CD4-positive, alpha-beta T cell treated with Interleukin-17A for 1 hour (primary cell): ENCODE results near the gene CHD9.
A peak's percentile ranks its signal among the peaks of the same experiment; 100 is the strongest.
"Not testable (repeated sequence)": the region's sequence is repeated elsewhere in the genome, so short reads cannot be mapped to it uniquely, and the experiment has no call there.

Source experiments
- DNase-seq: peaks from one replicate; pipeline ENCODE4 v3.0.0-alpha.2; 2020

The CHD9 gene

GRCh38 chr16:53290520-53290919, 235.7 kb downstream of the CHD9 start:
- DNase-seq, result no peak

DNA sequence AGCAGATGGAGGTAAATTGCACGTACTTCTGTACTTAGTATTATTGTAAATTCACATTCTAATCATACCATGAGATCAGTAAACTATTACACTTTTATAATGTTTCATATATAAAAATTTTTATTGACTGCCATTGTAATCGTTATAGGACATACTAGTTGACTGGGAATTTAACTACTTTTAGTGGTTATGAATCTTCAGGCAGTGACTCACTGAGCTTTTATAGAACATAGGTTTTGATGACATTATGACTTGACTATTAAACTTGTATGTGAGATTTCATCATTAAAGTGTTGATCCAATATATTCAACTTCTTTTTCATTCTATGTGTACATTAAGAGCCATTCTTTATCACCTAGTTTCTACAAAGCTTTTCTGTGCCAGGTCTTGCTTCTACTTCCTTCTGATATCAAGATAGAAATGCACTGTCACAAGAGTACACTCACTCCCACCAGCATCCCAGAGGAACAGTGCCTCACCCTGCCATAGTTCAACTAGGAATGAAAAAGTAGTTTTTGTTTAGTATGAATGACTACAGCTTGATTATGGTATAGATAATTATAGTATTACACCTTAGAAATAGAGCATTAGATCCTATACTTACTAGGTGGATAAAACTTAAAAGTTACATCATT, 237.1 kb downstream of the CHD9 start:
- DNase-seq, result no peak

DNA sequence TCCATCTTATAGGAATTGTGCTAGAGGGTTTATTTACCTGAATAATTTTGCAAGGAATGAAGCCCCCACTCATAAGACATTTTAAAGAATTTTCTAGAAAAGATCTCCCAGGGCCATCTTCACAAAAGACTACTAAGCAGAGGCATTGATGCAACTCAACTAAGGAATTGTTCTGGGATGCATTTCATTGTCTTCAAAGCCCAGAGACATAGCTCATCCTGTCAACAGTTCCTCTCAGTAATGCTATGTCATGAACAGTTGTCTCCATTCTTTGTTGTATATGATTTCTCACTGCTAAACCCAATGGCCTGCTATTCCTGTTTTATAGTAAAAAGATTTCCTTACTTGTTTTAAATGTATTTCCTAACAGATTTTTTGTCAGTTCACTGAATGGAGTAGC, 242.7 kb downstream of the CHD9 start:
- no peak for DNase-seq

DNA sequence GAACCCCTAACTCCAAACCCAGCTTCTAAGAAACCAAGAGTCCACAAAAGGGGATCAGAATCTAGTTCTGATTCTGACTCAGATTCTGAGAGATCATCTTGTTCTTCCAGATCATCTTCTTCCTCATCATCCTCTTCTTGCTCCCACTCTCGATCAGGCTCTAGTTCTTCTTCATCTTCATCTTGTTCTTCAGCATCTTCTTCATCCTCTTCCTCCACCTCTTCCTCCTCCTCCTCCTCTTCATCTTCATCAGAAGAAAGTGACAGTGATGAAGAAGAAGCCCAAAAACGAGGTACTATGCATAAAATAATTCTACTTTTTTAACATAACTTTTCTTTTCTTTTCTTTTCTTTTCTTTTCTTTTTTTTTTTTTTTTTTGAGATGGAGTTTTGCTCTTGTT, 249.5 kb downstream of the CHD9 start:
- DNase-seq, result no peak

GRCh38 chr16:53305743-53306142, 251.0 kb downstream of the CHD9 start:
- no peak for DNase-seq

DNA sequence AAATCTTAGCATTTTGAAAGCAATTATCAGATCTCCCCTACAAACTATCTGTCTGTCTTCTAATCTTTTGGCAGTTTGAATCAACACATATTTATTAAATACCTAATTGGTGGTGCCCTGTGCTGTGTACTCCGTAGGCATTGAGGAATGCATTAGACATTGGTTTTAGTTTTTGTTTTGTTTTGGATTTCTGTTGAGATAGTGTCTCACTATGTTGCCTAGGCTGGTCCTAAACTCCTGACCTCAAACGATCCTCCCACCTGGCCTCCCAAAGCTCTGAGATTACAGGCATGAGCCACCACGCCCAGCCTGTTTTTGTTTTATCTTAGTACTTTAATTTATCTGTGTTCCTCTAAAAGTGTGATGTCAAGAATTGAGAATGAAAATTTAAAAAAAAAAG, 254.7 kb downstream of the CHD9 start:
- DNase-seq, result no peak

DNA sequence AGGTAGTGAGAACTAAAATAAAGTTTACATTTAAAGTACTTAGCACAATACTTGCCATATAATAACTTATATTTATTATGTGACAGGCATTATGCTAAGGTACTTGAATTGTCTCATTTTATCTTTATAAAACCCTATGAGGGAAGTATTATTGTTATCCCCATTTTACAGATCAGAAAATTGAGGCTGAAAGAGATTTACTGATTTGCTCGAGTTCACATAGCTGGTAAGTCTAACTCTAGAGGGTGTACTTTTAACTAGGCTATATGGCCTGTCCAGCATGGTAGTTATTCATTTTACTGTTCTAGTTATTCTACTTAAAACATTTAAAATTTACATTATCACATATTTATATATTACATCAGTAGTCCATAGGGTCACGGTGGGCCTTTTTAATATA, 266.2 kb downstream of the CHD9 start:
- DNase-seq, result no peak

- DNase-seq, result no peak
Measured at GRCh38 chr16:53323924-53324323, 269.1 kb downstream of the CHD9 start.

- DNase-seq, result not testable (repeated sequence)
Measured at GRCh38 chr16:53330991-53331390, 276.2 kb downstream of the CHD9 start.

DNA sequence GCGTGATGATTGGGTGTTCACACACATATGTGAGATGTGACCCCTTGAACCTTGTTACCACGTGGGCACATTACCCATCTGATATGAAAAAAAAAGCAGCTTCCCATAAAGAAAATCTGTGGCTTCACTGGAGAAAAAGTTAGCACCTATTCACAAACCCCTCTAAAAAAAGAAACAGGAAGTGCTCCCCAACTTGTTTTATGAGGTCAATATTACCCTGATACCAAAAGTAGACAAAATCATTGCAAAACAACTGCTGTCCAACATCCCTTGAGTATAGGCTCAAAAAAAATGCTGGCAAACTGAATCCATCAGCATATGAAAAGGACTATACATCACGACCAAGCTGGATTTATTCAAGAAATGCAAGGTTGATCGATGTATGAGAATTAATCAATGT, 279.8 kb downstream of the CHD9 start:
- DNase-seq, result no peak

DNA sequence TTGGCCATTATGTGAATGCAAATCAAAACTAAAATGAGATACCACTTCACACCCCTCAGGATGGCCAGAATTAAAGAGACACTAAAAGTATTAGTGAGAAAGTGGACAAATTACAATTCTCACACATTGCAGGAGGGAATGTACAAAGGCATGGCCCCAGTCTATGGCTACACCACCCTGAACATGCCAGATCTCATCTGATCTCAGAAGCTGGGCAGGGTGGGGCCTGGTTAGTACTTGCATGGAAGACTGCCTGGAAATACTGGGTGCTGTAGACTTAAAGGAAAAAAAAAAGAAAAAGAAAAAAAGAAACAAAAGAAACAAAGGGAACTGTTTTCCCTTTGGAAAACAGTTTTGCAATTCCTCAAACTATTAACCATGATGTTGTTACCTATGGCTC, 282.5 kb downstream of the CHD9 start:
- DNase-seq, result no peak

- DNase-seq, result no peak
Measured at GRCh38 chr16:53341792-53342191, 287.0 kb downstream of the CHD9 start.

- DNase-seq, result no peak
Measured at GRCh38 chr16:53355064-53355463, 300.3 kb downstream of the CHD9 start.

DNA sequence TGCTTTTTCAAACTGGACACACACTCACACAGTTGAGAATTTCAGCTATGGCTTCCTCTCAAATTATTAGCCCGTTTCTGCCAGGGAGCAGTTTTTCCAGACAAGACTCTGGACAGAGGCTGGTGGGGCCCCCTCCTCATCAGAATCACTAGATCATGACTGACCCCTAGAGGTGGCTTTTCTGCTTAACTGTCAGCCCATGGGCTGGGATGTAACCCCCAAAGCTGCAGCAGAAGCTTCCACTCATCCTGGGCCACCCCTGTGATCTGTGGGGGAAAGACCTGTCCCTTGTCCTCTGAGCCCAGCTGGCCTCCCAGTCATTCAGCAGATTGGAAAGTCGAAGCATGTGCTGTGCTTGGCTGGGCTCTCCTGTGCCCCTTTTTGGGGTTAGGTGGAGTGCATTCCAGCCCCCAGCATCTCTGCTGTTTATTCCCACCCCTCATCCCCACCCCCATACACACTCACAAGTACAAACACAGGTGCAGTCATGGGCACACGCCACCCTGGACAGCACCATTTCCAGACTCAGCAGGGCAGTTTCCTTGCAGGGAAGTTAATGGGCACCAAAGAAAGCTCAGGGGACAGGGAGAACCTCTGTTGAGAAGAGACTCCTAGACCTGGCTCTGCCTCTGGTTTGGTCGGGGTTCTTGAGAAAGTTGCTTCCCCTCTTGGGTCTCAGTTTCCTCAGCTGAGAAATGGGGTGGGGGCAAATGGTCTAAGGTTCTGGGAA, 301.9 kb downstream of the CHD9 start:
- no peak for DNase-seq

DNA sequence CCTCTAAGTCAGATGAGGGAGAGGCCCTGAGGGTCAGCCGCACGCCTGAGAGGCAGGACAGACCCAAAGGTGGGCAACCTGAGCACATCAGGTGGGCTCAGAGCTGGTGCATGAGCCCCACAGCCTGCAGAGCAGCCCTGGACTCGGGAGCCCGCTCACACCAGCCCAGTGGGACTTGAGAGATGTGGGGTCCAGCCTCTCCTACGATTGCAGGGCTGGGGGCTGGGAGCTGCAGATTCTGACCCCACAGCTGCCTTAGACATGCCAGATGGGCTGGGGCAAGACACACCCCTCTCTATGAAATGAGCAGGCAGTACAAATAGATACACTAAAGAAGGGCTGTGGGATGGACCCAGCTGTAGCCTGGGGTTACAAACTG, 302.4 kb downstream of the CHD9 start:
- DNase-seq, result no peak

DNA sequence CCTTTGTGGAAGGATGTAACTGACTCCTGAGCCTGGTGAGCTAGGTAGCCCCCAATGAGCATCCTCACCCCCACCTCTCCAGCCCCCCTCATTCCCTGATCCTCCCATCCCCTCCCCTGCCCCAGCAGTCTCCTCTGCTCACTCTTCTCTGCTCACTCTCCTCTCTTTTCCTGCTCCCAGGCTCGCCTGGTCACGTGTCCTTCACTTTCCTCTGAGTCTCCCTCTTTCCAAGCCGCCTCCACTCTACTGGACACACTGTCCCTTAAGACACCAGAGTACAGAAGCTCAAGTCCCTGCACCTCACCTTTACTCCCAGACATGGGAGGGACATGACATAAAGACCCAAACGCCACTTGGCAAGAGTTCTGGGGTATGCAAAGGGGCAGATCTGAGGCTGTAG, 303.2 kb downstream of the CHD9 start:
- no peak for DNase-seq

DNA sequence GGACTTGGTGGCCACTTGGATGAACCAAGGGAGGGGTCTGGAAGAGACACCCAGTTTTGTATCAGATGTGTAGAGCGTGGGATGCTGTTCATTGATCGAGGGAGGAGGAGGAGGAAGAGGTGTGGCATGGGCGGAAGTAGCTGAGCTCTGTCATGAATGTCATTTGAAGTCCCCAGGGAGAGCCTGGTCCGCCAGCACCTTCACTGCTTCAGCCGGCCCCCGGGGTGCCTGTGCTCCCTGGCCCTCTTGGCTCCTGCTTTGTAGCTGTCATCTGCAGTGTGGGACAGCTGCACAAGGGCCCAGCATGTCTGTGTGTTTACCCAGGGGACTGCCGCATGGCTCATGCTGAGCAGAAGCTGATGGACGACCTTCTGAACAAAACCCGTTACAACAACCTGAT, 304.1 kb downstream of the CHD9 start:
- DNase-seq, result no peak

DNA sequence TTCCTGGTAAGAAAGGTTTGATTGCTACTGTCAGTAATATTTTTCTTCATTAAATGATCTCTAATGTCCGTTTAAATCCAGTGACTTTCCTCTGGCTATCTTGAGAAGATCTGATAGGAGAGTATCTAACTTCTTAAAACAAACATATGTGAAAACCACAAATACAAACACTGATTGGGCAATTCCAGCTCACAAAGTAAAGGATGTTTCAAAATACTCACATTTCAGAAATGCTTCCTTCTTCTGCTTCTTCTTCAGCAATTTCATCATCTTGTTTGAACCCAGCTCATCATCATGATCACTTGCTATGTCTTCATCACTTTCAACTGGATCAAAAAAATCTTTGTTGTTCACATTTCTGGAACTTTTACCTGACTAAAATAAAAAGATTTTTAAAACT, 315.1 kb downstream of the CHD9 start:
- DNase-seq, result no peak

GRCh38 chr16:53370827-53371226, 316.0 kb downstream of the CHD9 start:
- no peak for DNase-seq

DNA sequence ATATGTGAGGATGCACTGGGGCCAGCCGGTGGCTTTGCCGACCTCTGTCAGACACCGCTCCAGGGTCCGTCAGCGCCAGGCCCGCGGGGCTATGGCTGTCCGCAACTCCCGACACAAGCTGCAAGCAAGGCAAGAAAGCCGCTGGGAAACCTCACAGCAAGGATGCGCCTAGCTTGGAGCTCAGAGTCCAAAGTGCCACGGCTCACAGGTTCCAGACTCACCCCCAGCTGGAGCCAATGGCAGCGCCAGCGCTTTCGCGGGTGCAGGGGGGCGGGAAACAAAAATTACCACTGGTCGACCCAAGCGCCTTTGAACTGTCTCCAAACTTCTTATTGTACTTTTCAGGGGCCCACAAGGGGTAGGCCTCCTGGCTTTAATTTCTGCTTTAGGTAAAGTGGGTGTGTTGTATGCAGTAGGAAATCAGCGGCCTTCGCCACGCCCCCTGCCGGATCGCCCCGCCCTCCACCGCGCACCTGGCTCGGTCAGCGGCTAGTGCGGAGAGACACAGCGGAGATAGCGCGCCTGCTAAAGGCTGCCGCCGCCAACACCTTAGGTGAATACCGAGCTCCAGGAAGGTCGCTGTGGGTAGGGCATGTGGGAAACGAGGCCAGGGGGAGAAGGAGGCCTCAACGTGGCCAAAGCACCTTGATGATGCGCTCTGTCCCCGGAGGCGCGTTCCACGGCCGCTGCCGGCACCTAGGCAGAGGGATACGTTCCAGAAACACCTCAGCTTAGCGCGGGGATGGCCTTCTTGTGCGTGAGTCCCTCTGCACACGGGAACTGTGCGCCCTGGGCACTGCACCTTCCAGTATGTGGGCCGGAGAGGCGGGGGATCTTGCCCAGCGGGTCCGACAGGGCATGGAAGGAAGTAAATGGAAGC, 318.4 kb downstream of the CHD9 start:
- peak; percentile 88 for DNase-seq

DNA sequence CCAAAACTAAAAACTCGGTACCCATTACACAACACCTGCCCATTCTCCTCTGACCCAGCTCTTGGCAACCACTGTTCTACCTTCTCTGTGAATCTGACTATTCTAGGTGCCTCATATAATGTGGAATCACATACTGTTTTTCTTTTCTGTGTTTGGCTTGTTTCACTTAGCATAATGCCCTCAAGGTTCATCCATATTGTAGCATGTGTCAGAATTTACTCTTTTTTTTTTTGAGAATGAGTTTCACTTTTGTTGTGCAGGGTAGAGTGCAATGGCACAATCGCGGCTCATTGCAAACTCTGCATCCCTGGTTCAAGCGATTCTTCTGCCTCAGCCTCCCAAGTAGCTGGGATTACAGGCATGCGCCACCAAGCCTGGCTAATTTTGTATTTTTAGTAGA, 320.0 kb downstream of the CHD9 start:
- no peak for DNase-seq

DNA sequence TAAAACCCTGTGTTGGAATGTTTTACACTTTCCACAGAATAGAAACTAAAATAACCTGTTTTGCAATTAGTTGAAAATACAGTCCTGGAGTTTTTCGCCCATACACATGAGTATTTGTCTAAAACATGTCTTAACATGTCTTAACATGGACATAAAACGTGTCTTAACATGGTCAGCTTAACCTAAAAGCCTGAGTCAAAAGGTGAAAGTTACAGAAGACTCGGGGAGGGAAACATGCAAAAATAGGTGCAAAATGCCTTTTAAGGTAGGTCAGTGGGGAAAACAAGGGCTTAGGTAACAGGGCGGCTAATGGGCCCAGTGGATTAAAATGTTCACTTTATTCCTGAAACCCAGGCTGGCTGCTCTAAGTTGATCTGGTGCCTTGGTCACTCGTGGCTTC, 323.3 kb downstream of the CHD9 start:
- DNase-seq, result no peak
